HG03039 (cell line): ENCODE data around the gene GARNL3.

ENCODE experiments used
- ATAC-seq: cut with Tn5 transposase; IDR thresholded peaks from one replicate; pipeline ENCODE4 v1.9.1; 2021; ENCODE audit warnings: mild to moderate bottlenecking, moderate library complexity; ENCODE audit not compliant: unreplicated experiment

GARNL3 gene

GRCh38 chr9:127264462-127265219 lies at the start of gene GARNL3:
Gene GARNL3 (plus strand): TSS chr9:127264774. CDS start chr9:127264878, 104 bp downstream.
- ATAC-seq = no peak

- no peak for ATAC-seq
Observed at GRCh38 chr9:127215268-127216209, 49.0 kb upstream of the GARNL3 start.

GRCh38 chr9:127216210-127216887 lies 48.2 kb upstream of the GARNL3 start:
- ATAC-seq = no peak

GRCh38 chr9:127216888-127217217 lies 47.7 kb upstream of the GARNL3 start:
- ATAC-seq = no peak

GRCh38 chr9:127218818-127219217 lies 45.8 kb upstream of the GARNL3 start:
- no peak for ATAC-seq

- no peak for ATAC-seq
Observed at GRCh38 chr9:127219520-127219919, 45.1 kb upstream of the GARNL3 start.

GRCh38 chr9:127221695-127222094 lies 42.9 kb upstream of the GARNL3 start:
- no peak for ATAC-seq

- ATAC-seq = no peak
Observed at GRCh38 chr9:127222388-127223095, 42.0 kb upstream of the GARNL3 start.

GRCh38 chr9:127223266-127223665 lies 41.3 kb upstream of the GARNL3 start:
- no peak for ATAC-seq

- ATAC-seq = no peak
Observed at GRCh38 chr9:127223810-127224177, 40.8 kb upstream of the GARNL3 start.

- ATAC-seq = peak; percentile 47
Observed at GRCh38 chr9:127224178-127224882, 40.2 kb upstream of the GARNL3 start.

GRCh38 chr9:127224883-127225739 lies 39.5 kb upstream of the GARNL3 start:
- peak; percentile 43 for ATAC-seq

- no peak for ATAC-seq
Observed at GRCh38 chr9:127225801-127226625, 38.6 kb upstream of the GARNL3 start.

GRCh38 chr9:127229691-127230417 lies 34.7 kb upstream of the GARNL3 start:
- ATAC-seq = no peak

- ATAC-seq = no peak
Observed at GRCh38 chr9:127231666-127232065, 32.9 kb upstream of the GARNL3 start.

GRCh38 chr9:127232833-127233549 lies 31.6 kb upstream of the GARNL3 start:
- no peak for ATAC-seq

- no peak for ATAC-seq
Observed at GRCh38 chr9:127233550-127233949, 31.0 kb upstream of the GARNL3 start.
